ENCODE measurements around the gene C1QL4.
"Not testable (repeated sequence)": the region's sequence is repeated elsewhere in the genome, so short reads cannot be mapped to it uniquely, and the experiment has no call there.

Gene C1QL4

GRCh38 chr12:49334681-49335080, 2.3 kb downstream of the C1QL4 start:
- no peak for DNase-seq (ENCODE audit: low read depth in 3 of 3, low spot score in 1 of 3)

- DNase-seq (ENCODE audit: low read depth in 3 of 3, low spot score in 1 of 3), result no peak
These were observed 2.8 kb downstream of the C1QL4 start for GRCh38 chr12:49334226-49334625.

GRCh38 chr12:49333778-49334177, 3.2 kb downstream of the C1QL4 start:
- DNase-seq (ENCODE audit: low read depth in 3 of 3, low spot score in 1 of 3), result not testable (repeated sequence)

GRCh38 chr12:49332891-49333371, 4.1 kb downstream of the C1QL4 start:
- no peak for DNase-seq (ENCODE audit: low read depth in 3 of 3, low spot score in 1 of 3)

- no peak for DNase-seq (ENCODE audit: low read depth in 3 of 3, low spot score in 1 of 3)
These were observed 4.5 kb downstream of the C1QL4 start for GRCh38 chr12:49332441-49332861.

GRCh38 chr12:49331380-49332222, 5.4 kb downstream of the C1QL4 start:
- DNase-seq (ENCODE audit: low read depth in 3 of 3, low spot score in 1 of 3), result no peak

GRCh38 chr12:49330631-49331379, 6.2 kb downstream of the C1QL4 start:
- no peak for DNase-seq (ENCODE audit: low read depth in 3 of 3, low spot score in 1 of 3)

GRCh38 chr12:49330032-49330619, 6.9 kb downstream of the C1QL4 start:
- no peak for DNase-seq (ENCODE audit: low read depth in 3 of 3, low spot score in 1 of 3)

- no peak for DNase-seq (ENCODE audit: low read depth in 3 of 3, low spot score in 1 of 3)
These were observed 8.2 kb downstream of the C1QL4 start for GRCh38 chr12:49328816-49329215.

- no peak for DNase-seq (ENCODE audit: low read depth in 3 of 3, low spot score in 1 of 3)
These were observed 9.1 kb downstream of the C1QL4 start for GRCh38 chr12:49327887-49328286.

GRCh38 chr12:49327368-49327767, 9.6 kb downstream of the C1QL4 start:
- no peak for DNase-seq (ENCODE audit: low read depth in 3 of 3, low spot score in 1 of 3)

GRCh38 chr12:49325606-49326005, 11.4 kb downstream of the C1QL4 start:
- no peak for DNase-seq (ENCODE audit: low read depth in 3 of 3, low spot score in 1 of 3)

GRCh38 chr12:49323524-49324097, 13.4 kb downstream of the C1QL4 start:
- no peak for DNase-seq (ENCODE audit: low read depth in 3 of 3, low spot score in 1 of 3)

- DNase-seq (ENCODE audit: low read depth in 3 of 3, low spot score in 1 of 3), result peak; percentile 85 to 92 (median 91)
These were observed 14.1 kb downstream of the C1QL4 start, which contains the start of gene TROAP for GRCh38 chr12:49322708-49323523. Gene TROAP, plus strand, starts transcription at chr12:49323255. Its CDS starts 354 bp downstream, at chr12:49323609.

GRCh38 chr12:49322367-49322707, 14.7 kb downstream of the C1QL4 start:
- no peak for DNase-seq (ENCODE audit: low read depth in 3 of 3, low spot score in 1 of 3)

- DNase-seq (ENCODE audit: low read depth in 3 of 3, low spot score in 1 of 3), result not testable (repeated sequence)
These were observed 16.4 kb downstream of the C1QL4 start for GRCh38 chr12:49320411-49321103.

GRCh38 chr12:49317118-49317517, 19.9 kb downstream of the C1QL4 start:
- DNase-seq (ENCODE audit: low read depth in 3 of 3, low spot score in 1 of 3), result not testable (repeated sequence)

GRCh38 chr12:49314811-49315210, 22.2 kb downstream of the C1QL4 start:
- DNase-seq (ENCODE audit: low read depth in 3 of 3, low spot score in 1 of 3), result no peak

- DNase-seq (ENCODE audit: low read depth in 3 of 3, low spot score in 1 of 3), result not testable (repeated sequence)
These were observed 26.5 kb downstream of the C1QL4 start for GRCh38 chr12:49310451-49311000.

- no peak for DNase-seq (ENCODE audit: low read depth in 3 of 3, low spot score in 1 of 3)
These were observed 27.6 kb downstream of the C1QL4 start for GRCh38 chr12:49309386-49309785.

Data from stimulated activated CD4-positive, alpha-beta T cell treated with anti-CD3 and anti-CD28 coated beads, TNF-alpha, amount 100 ng/mL, for 1 hour (primary cell).